GM12878 (cell line): ENCODE results near the gene GPM6B. TPM values are rescaled to one million over a fixed set of nuclear protein-coding genes. Genes with fewer than 3 reads are reported as not detected.

Experiments
- ATAC-seq: fragments of 200-7000 bp; cut with Tn5 transposase; 3 replicates; pipeline ENCODE4 v1.9.1; 2020; ENCODE audit warnings: mild to moderate bottlenecking, moderate library complexity
- BruUV-seq: library from RNA; stranded (reverse); fragments of 400-500 nt; replicated peaks from 2 replicates; lab custom pipeline; 2021; lab: Mats Ljungman, UMichigan
- CTCF ChIA-PET: fragments of 300-600 bp; sonication (Branson Sonifier 250); formaldehyde crosslinking; extraction: SDS; loops from one replicate; lab custom pipeline; 2021; ENCODE audit warnings: inconsistent platforms; lab: Yijun Ruan, JAX
- POLR2A ChIA-PET: fragments of 350-600 bp; formaldehyde crosslinking; extraction: SDS; loops from one replicate; lab custom pipeline; 2021; ENCODE audit warnings: inconsistent platforms; lab: Charles Lee
- RAD21 ChIA-PET: fragments of 300-600 bp; sonication (Branson Sonifier 250); formaldehyde crosslinking; loops from one replicate; lab custom pipeline; 2023; ENCODE audit warnings: antibody characterized with exemption; ENCODE audit not compliant: unreplicated experiment; lab: Charles Lee
- SMC1A ChIA-PET: fragments of 300-600 bp; sonication (Branson Sonifier 250); formaldehyde crosslinking; loops from one replicate; lab custom pipeline; 2023; ENCODE audit not compliant: unreplicated experiment, uncharacterized antibody; lab: Charles Lee
- DNase-seq: peaks from one replicate; pipeline ENCODE4 v3.0.0-alpha.2; 2011; ENCODE audit warnings: low read depth, low spot score
- FAIRE-seq: peaks from 3 replicates; lab custom pipeline; 2011; peaks lifted over from hg19 to GRCh38; lab: Jason Lieb, UNC
- H2AFZ ChIP-seq: 2 replicates; pipeline ENCODE4 v1.6.0; 2011; ENCODE audit warnings: low read depth, low read length, control low read depth; ENCODE audit not compliant: control insufficient read depth
- H3K27ac ChIP-seq: 2 replicates; pipeline ENCODE4 v1.5.1; 2011; ENCODE audit warnings: control low read depth; ENCODE audit not compliant: control insufficient read depth, insufficient read depth
- H3K27me3 ChIP-seq, 2 experiments: replicated peaks in 1 of 2; 2 replicates each; pipeline versions ENCODE4 v1.6.0 to v1.6.1; 2011; ENCODE audit warnings: low read length in 1 of 2; ENCODE audit not compliant: control insufficient read depth in 2 of 2, insufficient read depth in 2 of 2
- H3K36me3 ChIP-seq, 2 experiments: 2 replicates each; pipeline ENCODE4 v1.5.1; 2011; ENCODE audit warnings: low read length in 1 of 2; ENCODE audit not compliant: control insufficient read depth in 2 of 2, insufficient read depth in 2 of 2
- H3K4me1 ChIP-seq: 2 replicates; pipeline ENCODE4 v1.6.1; 2011; ENCODE audit warnings: mild to moderate bottlenecking, low read length, moderate library complexity, mixed read lengths; ENCODE audit not compliant: control insufficient read depth, insufficient read depth
- H3K4me2 ChIP-seq: 2 replicates; pipeline ENCODE4 v1.6.0; 2011; ENCODE audit warnings: control low read depth; ENCODE audit not compliant: control insufficient read depth, insufficient read depth
- H3K4me3 ChIP-seq: fragments of 200-600 bp; sonication (generic); 2 replicates; pipeline ENCODE4 v1.5.1; 2016
- H3K79me2 ChIP-seq: 2 replicates; pipeline ENCODE4 v1.6.0; 2011; ENCODE audit warnings: low read length; ENCODE audit not compliant: control insufficient read depth, insufficient read depth
- H3K9ac ChIP-seq: 2 replicates; pipeline ENCODE4 v1.8.0; 2011; ENCODE audit warnings: low read length, control low read depth, mixed read lengths; ENCODE audit not compliant: control insufficient read depth, insufficient read depth
- H3K9me3 ChIP-seq: replicated peaks from 3 replicates; pipeline ENCODE4 v1.5.1; 2011; ENCODE audit warnings: mild to moderate bottlenecking, low read length; ENCODE audit not compliant: control insufficient read depth, insufficient read depth
- H4K20me1 ChIP-seq: 2 replicates; pipeline ENCODE4 v1.6.0; 2011; ENCODE audit not compliant: control insufficient read depth, insufficient read depth
- ATF7 ChIP-seq: fragments of 450-650 bp; IDR thresholded peaks from 2 replicates; pipeline ENCODE4 v1.6.1; 2016; ENCODE audit warnings: low read depth, mild to moderate bottlenecking
- CHD1 ChIP-seq: IDR thresholded peaks from 2 replicates; pipeline ENCODE4 v1.6.1; 2012; ENCODE audit warnings: low read depth, low read length, improper control_type of control experiment
- EGR1 ChIP-seq, 2 experiments: IDR thresholded peaks; 1 replicate in 1 of 2; 2 replicates in 1 of 2; pipeline ENCODE4 v1.6.1; 2011 to 2012; ENCODE audit warnings: low read depth in 2 of 2, low read length in 2 of 2, borderline replicate concordance in 1 of 2, mild to moderate bottlenecking in 1 of 2, moderate library complexity in 1 of 2
- ETV6 ChIP-seq, 2 experiments: fragments of 450-650 bp in 1 of 2; IDR thresholded peaks in 1 of 2; conservative IDR thresholded peaks in 1 of 2; 2 replicates each; pipeline ENCODE4 v1.6.1; 2014; ENCODE audit warnings: antibody characterized with exemption in 1 of 2, borderline replicate concordance in 1 of 2, low read depth in 1 of 2, mild to moderate bottlenecking in 1 of 2, moderate library complexity in 1 of 2
- FOXM1 ChIP-seq: IDR thresholded peaks from 2 replicates; pipeline ENCODE4 v1.6.1; 2012; ENCODE audit warnings: low read depth, mild to moderate bottlenecking, inconsistent platforms, low read length, moderate library complexity
- GATAD2B ChIP-seq: fragments of 450-650 bp; conservative IDR thresholded peaks from 2 replicates; pipeline ENCODE4 v1.6.1; 2017; ENCODE audit warnings: low read depth, mild to moderate bottlenecking, moderate library complexity
- HDAC2 ChIP-seq: fragments of 200-600 bp; sonication (generic); IDR thresholded peaks from 2 replicates; pipeline ENCODE4 v1.6.1; 2017
- IRF4 ChIP-seq: IDR thresholded peaks from 2 replicates; pipeline ENCODE4 v1.6.1; 2011; ENCODE audit warnings: low read depth, low read length
- NBN ChIP-seq: fragments of 450-650 bp; IDR thresholded peaks from 2 replicates; pipeline ENCODE4 v1.6.1; 2016
- NFIC ChIP-seq: IDR thresholded peaks from 2 replicates; pipeline ENCODE4 v1.6.1; 2012; ENCODE audit warnings: low read depth, mild to moderate bottlenecking, inconsistent platforms, low read length, moderate library complexity
- RAD21 ChIP-seq: IDR thresholded peaks from 2 replicates; pipeline ENCODE4 v1.6.1; 2011; ENCODE audit warnings: mild to moderate bottlenecking, low read depth, low read length, moderate library complexity; ENCODE audit not compliant: insufficient read depth
- RBBP5 ChIP-seq: fragments of 200-600 bp; sonication (generic); conservative IDR thresholded peaks from 2 replicates; pipeline ENCODE4 v1.6.1; 2016
- SMAD5 ChIP-seq: IDR thresholded peaks from 2 replicates; pipeline ENCODE4 v1.6.1; 2016; ENCODE audit warnings: antibody characterized with exemption, low read depth
- SMC3 ChIP-seq: IDR thresholded peaks from 2 replicates; pipeline ENCODE4 v1.6.1; 2011; ENCODE audit warnings: low read length, improper control_type of control experiment, borderline replicate concordance
- STAT3 ChIP-seq: IDR thresholded peaks from 2 replicates; pipeline ENCODE4 v1.6.1; 2011; ENCODE audit warnings: low read depth, low read length, improper control_type of control experiment
- SUPT20H ChIP-seq: IDR thresholded peaks from 2 replicates; pipeline ENCODE4 v1.6.1; 2011; ENCODE audit warnings: low read depth, mild to moderate bottlenecking, low read length, moderate library complexity, borderline replicate concordance; ENCODE audit not compliant: control insufficient read depth
- WGBS: methylation state at CpG from one replicate; pipeline ENCODE4 v1.1.6; 2016; ENCODE audit warnings: low lambda C conversion rate; ENCODE audit not compliant: insufficient replicate concordance, insufficient coverage; ENCODE audit errors: missing lambda C conversion rate; 5-methylcytosine and 5-hydroxymethylcytosine counted together
- in situ Hi-C: fragments of 300-500 bp; cut with MboI; formaldehyde crosslinking; loops from 9 replicates; pipeline ENCODE4 v1.14.3; 2018; ENCODE audit warnings: mixed read lengths
- intact Hi-C: fragments of 100-400 bp; cut with micrococcal nuclease; formaldehyde crosslinking; loops from one replicate; pipeline ENCODE4 v1.14.2; 2022; ENCODE audit not compliant: unreplicated experiment
- polyA plus RNA-seq, 11 experiments: library from polyadenylated mRNA; depleted of rRNA in 4 of 11; unstranded in 6 of 11; stranded (reverse) in 5 of 11; fragments of >200 nt; fragmentation: Nextera tagmentation in 4 of 11; fragmentation: Illumina TruSeq in 1 of 11; extraction: Ambion mirVana in 4 of 11; extraction: Trizol in 1 of 11; gene quantifications; 1 replicate in 1 of 11; 2 replicates in 10 of 11; pipeline versions ENCODE4 v1.2.1 to v1.2.3, GENCODE V29; 2011 to 2016; ENCODE audit warnings: inconsistent platforms in 2 of 11, missing spikeins in 2 of 11, low read depth in 1 of 11
- total RNA-seq, 4 experiments: library from RNA; depleted of rRNA in 3 of 4; stranded (reverse); fragments of >200 nt in 3 of 4; fragmentation: Illumina TruSeq in 1 of 4; extraction: Trizol in 1 of 4; gene quantifications; 2 replicates each; pipeline versions ENCODE4 v1.2.1 to v1.2.3, GENCODE V29; 2013 to 2021
- TF ChIP-seq, protein P1 (sequence below): IDR thresholded peaks from 2 replicates; pipeline ENCODE4 v1.6.1; 2012; ENCODE audit warnings: low read depth, low read length, improper control_type of control experiment
- TF ChIP-seq, protein P2 (sequence below): IDR thresholded peaks from 2 replicates; pipeline ENCODE4 v1.6.1; 2011; ENCODE audit warnings: mild to moderate bottlenecking, low read depth, low read length, moderate library complexity; ENCODE audit not compliant: insufficient replicate concordance

The GPM6B gene
- total and polyA plus RNA-seq, 10 of the 15 experiments (the other 5 are each of a cell fraction or from before 2014, with no cell fraction given) = 0.01 to 2.6 (median 0.37) TPM; not detected in 2

DNA sequence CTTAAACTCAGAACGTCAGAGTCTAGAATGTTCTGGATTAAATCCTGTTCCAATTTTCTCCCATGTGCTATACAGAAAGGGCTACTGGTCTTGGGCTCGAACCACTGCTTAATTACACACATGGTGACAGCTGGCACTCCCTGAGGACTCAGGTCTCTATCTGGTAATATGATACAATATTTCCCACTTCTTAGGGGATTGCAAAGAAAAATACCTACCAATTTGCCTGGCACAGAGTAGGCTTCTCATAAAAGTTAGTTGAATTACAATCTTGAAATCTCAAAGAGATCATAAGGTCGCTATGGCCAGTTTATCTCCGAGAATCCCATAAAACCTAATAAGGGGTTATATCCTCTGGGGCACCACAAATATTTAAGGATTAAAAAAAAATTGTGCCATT is 8.6 kb downstream of the GPM6B start:
- intact Hi-C loops = no loop called here

More for the DNA sequence above, 8.6 kb downstream of the GPM6B start:
- no peaks in the 10 kb centered on the region for H3K4me1 ChIP-seq
- DNase-seq = no peak
- ChIA-PET CTCF (no interaction called here), RAD21 (no interaction called here), POLR2A (no interaction called here), SMC1A (interaction anchor here (0.9 kb wide), 1 partner anchor 56 kb away, joined by 3 read pairs; no protein-coding TSS in a partner anchor)
- in situ Hi-C loops = no loop called here
- no peaks in the 10 kb centered on the region for H3K79me2 ChIP-seq
- no peak overlapping the region for H3K4me3 ChIP-seq
- no peak overlapping the region for H3K9ac ChIP-seq
- H3K9me3 ChIP-seq = no peaks in the 10 kb centered on the region
- H3K27me3 ChIP-seq = 0 out of 4 replicates have a peak, but pooled peaks cover 0 to 6% of the 10 kb centered on the region in 2 experiments
- WGBS = 25% methylated on average over 4 of the region's 4 CpGs
- no peaks in the 10 kb centered on the region for H3K36me3 ChIP-seq
- H3K4me2 ChIP-seq = no peak overlapping the region
- TF ChIP-seq SMAD5 (no peak), GATAD2B (no peak), FOXM1 (no peak), ETV6 (conservative IDR thresholded peaks at IDR 0.05 in 1 of 2, IDR thresholded peaks at IDR 0.05 in 1 of 2; ENCODE audit: borderline replicate concordance in 1 of 2, low read depth in 1 of 2) (no peak), RBBP5 (no peak), NBN (no peak), SMC3 (no peak), CHD1 (no peak), IRF4 (no peak), NFIC (no peak), EGR1 (IDR thresholded peaks at IDR 0.05; ENCODE audit: borderline replicate concordance in 1 of 2, low read depth in 2 of 2, low read length in 2 of 2) (no peak), HDAC2 (no peak), SUPT20H (no peak), ATF7 (no peak), STAT3 (no peak), RAD21 (no peak)
- TF ChIP-seq, protein P1, sequence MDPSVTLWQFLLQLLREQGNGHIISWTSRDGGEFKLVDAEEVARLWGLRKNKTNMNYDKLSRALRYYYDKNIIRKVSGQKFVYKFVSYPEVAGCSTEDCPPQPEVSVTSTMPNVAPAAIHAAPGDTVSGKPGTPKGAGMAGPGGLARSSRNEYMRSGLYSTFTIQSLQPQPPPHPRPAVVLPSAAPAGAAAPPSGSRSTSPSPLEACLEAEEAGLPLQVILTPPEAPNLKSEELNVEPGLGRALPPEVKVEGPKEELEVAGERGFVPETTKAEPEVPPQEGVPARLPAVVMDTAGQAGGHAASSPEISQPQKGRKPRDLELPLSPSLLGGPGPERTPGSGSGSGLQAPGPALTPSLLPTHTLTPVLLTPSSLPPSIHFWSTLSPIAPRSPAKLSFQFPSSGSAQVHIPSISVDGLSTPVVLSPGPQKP = no peak
- TF ChIP-seq, protein P2, sequence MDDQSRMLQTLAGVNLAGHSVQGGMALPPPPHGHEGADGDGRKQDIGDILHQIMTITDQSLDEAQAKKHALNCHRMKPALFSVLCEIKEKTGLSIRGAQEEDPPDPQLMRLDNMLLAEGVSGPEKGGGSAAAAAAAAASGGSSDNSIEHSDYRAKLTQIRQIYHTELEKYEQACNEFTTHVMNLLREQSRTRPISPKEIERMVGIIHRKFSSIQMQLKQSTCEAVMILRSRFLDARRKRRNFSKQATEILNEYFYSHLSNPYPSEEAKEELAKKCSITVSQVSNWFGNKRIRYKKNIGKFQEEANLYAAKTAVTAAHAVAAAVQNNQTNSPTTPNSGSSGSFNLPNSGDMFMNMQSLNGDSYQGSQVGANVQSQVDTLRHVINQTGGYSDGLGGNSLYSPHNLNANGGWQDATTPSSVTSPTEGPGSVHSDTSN = no peak
- no TSS peak for BruUV-seq
- H2AFZ ChIP-seq = no peak overlapping the region
- no peak for ATAC-seq
- FAIRE-seq = no peak
- H3K27ac ChIP-seq = no peak overlapping the region
- H4K20me1 ChIP-seq = no peaks in the 10 kb centered on the region
